Muscle of leg (tissue), 16 donors: ENCODE measurements around the gene RAD21L1. TPM values are rescaled to one million over a fixed set of nuclear protein-coding genes. Genes with fewer than 3 reads are reported as not detected.
A peak's percentile ranks its signal among the peaks of the same experiment; 100 is the strongest.

Experiments used
- DNase-seq: peaks from one replicate; pipeline ENCODE4 v3.0.0; 2013
- H3K27ac ChIP-seq: one replicate; pipeline ENCODE4 v1.5.1; 2013; ENCODE audit warnings: mild to moderate bottlenecking, low read length, control low read depth
- H3K27me3 ChIP-seq: one replicate; pipeline ENCODE4 v1.6.1; 2013; ENCODE audit warnings: low read length; ENCODE audit not compliant: control insufficient read depth, insufficient read depth
- H3K36me3 ChIP-seq: one replicate; pipeline ENCODE4 v1.6.1; 2013; ENCODE audit warnings: low read length; ENCODE audit not compliant: control insufficient read depth, insufficient read depth
- H3K4me1 ChIP-seq: one replicate; pipeline ENCODE4 v1.6.1; 2013; ENCODE audit warnings: low read length; ENCODE audit not compliant: control insufficient read depth, insufficient read depth
- H3K4me3 ChIP-seq: one replicate; pipeline ENCODE4 v1.5.1; 2013; ENCODE audit warnings: low read length, control low read depth
- H3K9me3 ChIP-seq: replicated peaks from 2 replicates; pipeline ENCODE4 v1.6.1; 2013; ENCODE audit warnings: low read depth, low read length; ENCODE audit not compliant: control insufficient read depth
- WGBS: methylation state at CpG from one replicate; pipeline ENCODE4 v1.1.5; 2013; ENCODE audit warnings: missing lambda C conversion rate; ENCODE audit not compliant: insufficient coverage; 5-methylcytosine and 5-hydroxymethylcytosine counted together
- long read RNA-seq, 11 donors: transcript quantifications; one replicate each; lab custom pipeline, GENCODE V29; 2026
- polyA plus RNA-seq, 8 donors: library from polyadenylated mRNA; unstranded; fragments of 120-200 nt; gene quantifications; one replicate each; pipeline versions ENCODE4 v1.2.1 to v1.2.3, GENCODE V29; 2013; ENCODE audit warnings: inconsistent platforms in 1 of 8, low replicate concordance in 1 of 8; ENCODE audit not compliant: insufficient read length in 8 of 8, insufficient read depth in 1 of 8
- total RNA-seq: library from RNA; stranded (reverse); fragments of 120-200 nt; gene quantifications from one replicate; pipeline ENCODE4 v1.2.4, GENCODE V29; 2013

The RAD21L1 gene
- total RNA-seq = not detected
- not detected for polyA plus RNA-seq
- long read RNA-seq, donor 1 = 0 reads
- long read RNA-seq, donor 2 = 0 reads
- long read RNA-seq, donor 3 = 0 reads
- long read RNA-seq, donor 4 = 0 reads
- long read RNA-seq, donor 5 = 0 reads
- long read RNA-seq, donor 6 = 0 reads
- long read RNA-seq, donor 7 = 0 reads
- long read RNA-seq, donor 8 = 0 reads
- long read RNA-seq, donor 9 = 0 reads
- long read RNA-seq, donor 10 = 0 reads
- long read RNA-seq, donor 11 = 0 reads

GRCh38 chr20:1225783-1226654 lies at the start of gene RAD21L1:
Gene RAD21L1 (plus strand): TSS chr20:1226044. CDS start chr20:1228454, 2,410 bp downstream.
- Histone ChIP-seq H3K27ac (no peak within 1 kb of the TSS), H3K36me3 (no peaks in the 10 kb centered on the region), H3K27me3 (peaks cover 24% of the 10 kb centered on the region), H3K4me3 (peak within 1 kb of the TSS; percentile 45), H3K4me1 (peaks cover 7% of the 10 kb centered on the region), H3K9me3 (no peaks in the 10 kb centered on the region)
- DNase-seq = peak; percentile 30
- WGBS = under 1% methylated on average over 59 of the region's 88 CpGs

- Histone ChIP-seq H3K9me3 (no peaks in the 10 kb centered on the region), H3K4me3 (no peak overlapping the region), H3K27ac (no peak overlapping the region), H3K4me1 (no peaks in the 10 kb centered on the region), H3K36me3 (peaks cover 23% of the 10 kb centered on the region), H3K27me3 (peaks cover 6% of the 10 kb centered on the region)
- 78% methylated on average over 4 of the region's 5 CpGs for WGBS
- DNase-seq = no peak
Observed at GRCh38 chr20:1177680-1178079, 48.2 kb upstream of the RAD21L1 start.

- no peak for DNase-seq
- H3K36me3 ChIP-seq = peaks cover 19% of the 10 kb centered on the region
- no CpG with 5 or more reads among the region's 3 CpGs for WGBS
- H3K4me1 ChIP-seq = no peaks in the 10 kb centered on the region
- peaks cover 8% of the 10 kb centered on the region for H3K27me3 ChIP-seq
- H3K4me3 ChIP-seq = no peak overlapping the region
- H3K9me3 ChIP-seq = no peaks in the 10 kb centered on the region
- no peak overlapping the region for H3K27ac ChIP-seq
Observed at GRCh38 chr20:1178103-1178502, 47.7 kb upstream of the RAD21L1 start.

- H3K4me3 ChIP-seq = no peak overlapping the region
- WGBS = 100% methylated on average over 2 of the region's 3 CpGs
Observed at GRCh38 chr20:1178623-1179022, 47.2 kb upstream of the RAD21L1 start.

GRCh38 chr20:1180949-1181348 lies 44.9 kb upstream of the RAD21L1 start:
- H3K27me3 ChIP-seq = peaks cover 29% of the 10 kb centered on the region
- H3K27ac ChIP-seq = no peak overlapping the region
- WGBS = 92% methylated on average over 20 of the region's 27 CpGs
- no peak for DNase-seq
- H3K9me3 ChIP-seq = no peaks in the 10 kb centered on the region
- peaks cover 6% of the 10 kb centered on the region for H3K36me3 ChIP-seq
- peaks cover 3% of the 10 kb centered on the region for H3K4me1 ChIP-seq
- no peak overlapping the region for H3K4me3 ChIP-seq

More at GRCh38 chr20:1178623-1179022, 47.2 kb upstream of the RAD21L1 start:
- Histone ChIP-seq H3K36me3 (peaks cover 17% of the 10 kb centered on the region), H3K27ac (no peak overlapping the region), H3K27me3 (peaks cover 11% of the 10 kb centered on the region), H3K9me3 (no peaks in the 10 kb centered on the region), H3K4me1 (no peaks in the 10 kb centered on the region)
- DNase-seq = no peak

GRCh38 chr20:1182106-1182505 lies 43.7 kb upstream of the RAD21L1 start:
- 33% methylated on average over 4 of the region's 4 CpGs for WGBS
- DNase-seq = no peak
- Histone ChIP-seq H3K27ac (no peak overlapping the region), H3K4me1 (peaks cover 4% of the 10 kb centered on the region), H3K36me3 (no peaks in the 10 kb centered on the region), H3K27me3 (peaks cover 39% of the 10 kb centered on the region), H3K9me3 (no peaks in the 10 kb centered on the region), H3K4me3 (no peak overlapping the region)

- no peak for DNase-seq
- H3K36me3 ChIP-seq = no peaks in the 10 kb centered on the region
- WGBS = 80% methylated on average over 1 of the region's 6 CpGs
- H3K4me1 ChIP-seq = peaks cover 4% of the 10 kb centered on the region
- no peak overlapping the region for H3K27ac ChIP-seq
- no peaks in the 10 kb centered on the region for H3K9me3 ChIP-seq
- no peak overlapping the region for H3K4me3 ChIP-seq
- H3K27me3 ChIP-seq = peaks cover 39% of the 10 kb centered on the region
Observed at GRCh38 chr20:1183153-1183552, 42.7 kb upstream of the RAD21L1 start.

- WGBS = 32% methylated on average over 13 of the region's 13 CpGs
- no peak for DNase-seq
- Histone ChIP-seq H3K4me1 (peaks cover 4% of the 10 kb centered on the region), H3K27me3 (peaks cover 41% of the 10 kb centered on the region), H3K27ac (no peak overlapping the region), H3K9me3 (no peaks in the 10 kb centered on the region), H3K4me3 (peak overlapping the region; percentile 8), H3K36me3 (no peaks in the 10 kb centered on the region)
Observed at GRCh38 chr20:1184260-1184637, 41.6 kb upstream of the RAD21L1 start.

GRCh38 chr20:1184638-1185315 lies 41.1 kb upstream of the RAD21L1 start, which contains the start of gene TMEM74B:
Gene TMEM74B (minus strand): TSS chr20:1184981. CDS start chr20:1183801, 1,180 bp downstream.
- Histone ChIP-seq H3K36me3 (no peaks in the 10 kb centered on the region), H3K4me3 (peak within 1 kb of the TSS; percentile 26), H3K27me3 (peaks cover 41% of the 10 kb centered on the region), H3K9me3 (no peaks in the 10 kb centered on the region), H3K27ac (no peak within 1 kb of the TSS), H3K4me1 (peaks cover 4% of the 10 kb centered on the region)
- no peak for DNase-seq
- WGBS = 1% methylated on average over 73 of the region's 76 CpGs

GRCh38 chr20:1185316-1185741 lies 40.5 kb upstream of the RAD21L1 start:
- Histone ChIP-seq H3K36me3 (no peaks in the 10 kb centered on the region), H3K27me3 (peaks cover 41% of the 10 kb centered on the region), H3K4me1 (peaks cover 4% of the 10 kb centered on the region), H3K27ac (no peak overlapping the region), H3K9me3 (no peaks in the 10 kb centered on the region), H3K4me3 (peak overlapping the region; percentile 26)
- 0% methylated on average over 13 of the region's 54 CpGs for WGBS
- no peak for DNase-seq
